Loucy (cell line): Measurements from ENCODE around the gene PLEKHG4B.
"Not testable (repeated sequence)": the region's sequence is repeated elsewhere in the genome, so short reads cannot be mapped to it uniquely, and the experiment has no call there.

Experiments
- H2AFZ ChIP-seq: fragments of 200-600 bp; sonication (generic); 2 replicates; pipeline ENCODE4 v1.6.0; 2016; ENCODE audit warnings: antibody characterized with exemption, mild to moderate bottlenecking, low read length, moderate library complexity
- H3F3A ChIP-seq: fragments of 200-600 bp; 2 replicates; pipeline ENCODE4 v1.6.0; 2016; ENCODE audit warnings: antibody characterized with exemption, low read depth, mild to moderate bottlenecking
- H3K27me3 ChIP-seq: fragments of 200-600 bp; sonication (generic); 2 replicates; pipeline ENCODE4 v1.6.1; 2014; ENCODE audit warnings: low read length, mild to moderate bottlenecking; ENCODE audit not compliant: insufficient read depth, poor library complexity, severe bottlenecking
- H3K36me3 ChIP-seq: fragments of 200-600 bp; sonication (generic); 2 replicates; pipeline ENCODE4 v1.6.1; 2016; ENCODE audit warnings: low read length; ENCODE audit not compliant: insufficient read depth
- H3K4me1 ChIP-seq: fragments of 200-600 bp; sonication (generic); 2 replicates; pipeline ENCODE4 v1.5.1; 2014; ENCODE audit warnings: low read length, mild to moderate bottlenecking; ENCODE audit not compliant: insufficient read depth, poor library complexity, severe bottlenecking
- H3K4me2 ChIP-seq: fragments of 200-600 bp; sonication (generic); 2 replicates; pipeline ENCODE4 v1.6.0; 2014; ENCODE audit warnings: antibody characterized with exemption, low read length, low read depth, mild to moderate bottlenecking; ENCODE audit not compliant: poor library complexity, severe bottlenecking
- H3K4me3 ChIP-seq: fragments of 200-600 bp; sonication (generic); 2 replicates; pipeline ENCODE4 v1.5.1; 2014; ENCODE audit warnings: low read length, mild to moderate bottlenecking, mixed read lengths; ENCODE audit not compliant: poor library complexity, severe bottlenecking
- H3K79me2 ChIP-seq: fragments of 200-600 bp; sonication (generic); 2 replicates; pipeline ENCODE4 v1.6.1; 2014; ENCODE audit warnings: low read length; ENCODE audit not compliant: insufficient read depth
- H3K9ac ChIP-seq: fragments of 200-600 bp; sonication (generic); 2 replicates; pipeline ENCODE4 v1.6.0; 2014; ENCODE audit warnings: mild to moderate bottlenecking, low read depth, low read length, moderate library complexity; ENCODE audit not compliant: poor library complexity, severe bottlenecking
- H3K9me2 ChIP-seq: fragments of 200-600 bp; sonication (generic); replicated peaks from 2 replicates; pipeline ENCODE4 v1.6.1; 2016; ENCODE audit warnings: low read depth, low read length, mixed read lengths
- H3K9me3 ChIP-seq: fragments of 200-600 bp; sonication (generic); 2 replicates; pipeline ENCODE4 v1.6.1; 2014; ENCODE audit warnings: mild to moderate bottlenecking, antibody characterized with exemption, low read length, low read depth; ENCODE audit not compliant: insufficient read depth
- H4K20me1 ChIP-seq: fragments of 200-600 bp; sonication (generic); 2 replicates; pipeline ENCODE4 v1.6.0; 2014; ENCODE audit warnings: antibody characterized with exemption, low read length, mild to moderate bottlenecking; ENCODE audit not compliant: insufficient read depth, poor library complexity, severe bottlenecking
- CTCF ChIP-seq: fragments of 200-600 bp; sonication (generic); conservative IDR thresholded peaks from 2 replicates; pipeline ENCODE4 v1.5.1; 2014; ENCODE audit warnings: mild to moderate bottlenecking, antibody characterized with exemption, low read length
- EZH2phosphoT487 ChIP-seq: fragments of 200-600 bp; IDR thresholded peaks from 2 replicates; pipeline ENCODE4 v1.6.1; 2018; ENCODE audit warnings: antibody characterized with exemption, mild to moderate bottlenecking, moderate library complexity, borderline replicate concordance

PLEKHG4B gene

GRCh38 chr5:96976-97660 is 5.2 kb downstream of the PLEKHG4B start:
- Histone ChIP-seq H4K20me1 (no peaks in the 10 kb centered on the region), H3K27me3 (no peaks in the 10 kb centered on the region), H3K9me2 (no peaks in the 10 kb centered on the region), H3K36me3 (no peaks in the 10 kb centered on the region), H3F3A (no peaks in the 10 kb centered on the region), H3K4me1 (no peaks in the 10 kb centered on the region), H3K9me3 (no peaks in the 10 kb centered on the region), H3K4me3 (no peak overlapping the region), H3K9ac (no peak overlapping the region), H2AFZ (no peak overlapping the region), H3K79me2 (no peaks in the 10 kb centered on the region), H3K4me2 (no peak overlapping the region)
- no peak for TF ChIP-seq CTCF
- no peak for TF ChIP-seq EZH2phosphoT487

- Histone ChIP-seq H3F3A (no peaks in the 10 kb centered on the region), H3K4me2 (no peak overlapping the region), H3K9ac (no peak overlapping the region), H4K20me1 (no peaks in the 10 kb centered on the region), H3K36me3 (no peaks in the 10 kb centered on the region), H3K27me3 (no peaks in the 10 kb centered on the region), H3K4me3 (no peak overlapping the region), H3K4me1 (peaks cover 4% of the 10 kb centered on the region), H2AFZ (no peak overlapping the region), H3K9me3 (no peaks in the 10 kb centered on the region), H3K9me2 (no peaks in the 10 kb centered on the region), H3K79me2 (no peaks in the 10 kb centered on the region)
- TF ChIP-seq CTCF (no peak), EZH2phosphoT487 (no peak)
These were observed 7.8 kb downstream of the PLEKHG4B start for GRCh38 chr5:99815-100214.

- H3K9me2 ChIP-seq, result no peaks in the 10 kb centered on the region
- peaks cover 4% of the 10 kb centered on the region for H3K4me1 ChIP-seq
- no peak overlapping the region for H3K4me3 ChIP-seq
- H3K36me3 ChIP-seq, result no peaks in the 10 kb centered on the region
- H3K27me3 ChIP-seq, result no peaks in the 10 kb centered on the region
- TF ChIP-seq EZH2phosphoT487, result no peak
- TF ChIP-seq CTCF, result no peak
- H3K79me2 ChIP-seq, result no peaks in the 10 kb centered on the region
- no peak overlapping the region for H3K4me2 ChIP-seq
- H3F3A ChIP-seq, result no peaks in the 10 kb centered on the region
- no peak overlapping the region for H2AFZ ChIP-seq
- no peak overlapping the region for H3K9ac ChIP-seq
- no peaks in the 10 kb centered on the region for H3K9me3 ChIP-seq
- no peaks in the 10 kb centered on the region for H4K20me1 ChIP-seq
These were observed 10.6 kb downstream of the PLEKHG4B start for GRCh38 chr5:102411-103043.

GRCh38 chr5:104106-104505 is 12.1 kb downstream of the PLEKHG4B start:
- not testable (repeated sequence) for H3K9ac ChIP-seq, H3K4me2 ChIP-seq, H3K27me3 ChIP-seq, H2AFZ ChIP-seq, H4K20me1 ChIP-seq, H3K4me1 ChIP-seq, H3K36me3 ChIP-seq, H3K4me3 ChIP-seq, H3K79me2 ChIP-seq, H3F3A ChIP-seq, H3K9me3 ChIP-seq, H3K9me2 ChIP-seq
